HG03520 (cell line): ENCODE measurements around the gene TNS4.
"Not testable (repeated sequence)": the region's sequence is repeated elsewhere in the genome, so short reads cannot be mapped to it uniquely, and the experiment has no call there.

ENCODE experiments used
- ATAC-seq: cut with Tn5 transposase; IDR thresholded peaks from one replicate; pipeline ENCODE4 v1.9.1; 2021; ENCODE audit warnings: mild to moderate bottlenecking, moderate library complexity; ENCODE audit not compliant: unreplicated experiment

Gene TNS4, protein sequence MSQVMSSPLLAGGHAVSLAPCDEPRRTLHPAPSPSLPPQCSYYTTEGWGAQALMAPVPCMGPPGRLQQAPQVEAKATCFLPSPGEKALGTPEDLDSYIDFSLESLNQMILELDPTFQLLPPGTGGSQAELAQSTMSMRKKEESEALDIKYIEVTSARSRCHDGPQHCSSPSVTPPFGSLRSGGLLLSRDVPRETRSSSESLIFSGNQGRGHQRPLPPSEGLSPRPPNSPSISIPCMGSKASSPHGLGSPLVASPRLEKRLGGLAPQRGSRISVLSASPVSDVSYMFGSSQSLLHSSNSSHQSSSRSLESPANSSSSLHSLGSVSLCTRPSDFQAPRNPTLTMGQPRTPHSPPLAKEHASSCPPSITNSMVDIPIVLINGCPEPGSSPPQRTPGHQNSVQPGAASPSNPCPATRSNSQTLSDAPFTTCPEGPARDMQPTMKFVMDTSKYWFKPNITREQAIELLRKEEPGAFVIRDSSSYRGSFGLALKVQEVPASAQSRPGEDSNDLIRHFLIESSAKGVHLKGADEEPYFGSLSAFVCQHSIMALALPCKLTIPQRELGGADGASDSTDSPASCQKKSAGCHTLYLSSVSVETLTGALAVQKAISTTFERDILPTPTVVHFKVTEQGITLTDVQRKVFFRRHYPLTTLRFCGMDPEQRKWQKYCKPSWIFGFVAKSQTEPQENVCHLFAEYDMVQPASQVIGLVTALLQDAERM

DNA sequence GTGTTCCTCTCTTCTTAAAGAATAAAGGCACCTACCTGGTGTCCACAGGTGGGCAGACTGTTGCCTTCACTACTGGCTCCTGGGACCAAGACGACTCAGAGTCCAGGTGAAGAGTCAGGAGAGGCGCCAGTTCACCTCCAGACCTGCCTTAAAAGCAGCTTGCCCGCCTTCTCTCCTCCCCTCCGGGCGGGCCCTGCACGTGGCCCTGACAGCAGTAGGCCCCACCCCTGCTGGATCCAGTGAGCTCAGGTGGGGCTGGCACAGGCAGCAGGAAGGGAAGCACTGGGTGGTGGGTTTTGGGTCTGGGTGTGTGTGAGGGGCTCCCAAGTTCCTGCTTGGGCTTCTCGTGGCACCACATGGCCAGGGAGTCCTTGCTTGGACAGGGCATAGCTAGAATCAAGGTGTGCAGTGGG lies at the start of gene TNS4:
Gene TNS4, minus strand, starts transcription at position 125 of the 413 bp plus-strand sequence. CDS start 5,198 bp downstream, outside the sequence.
- ATAC-seq = no peak

DNA sequence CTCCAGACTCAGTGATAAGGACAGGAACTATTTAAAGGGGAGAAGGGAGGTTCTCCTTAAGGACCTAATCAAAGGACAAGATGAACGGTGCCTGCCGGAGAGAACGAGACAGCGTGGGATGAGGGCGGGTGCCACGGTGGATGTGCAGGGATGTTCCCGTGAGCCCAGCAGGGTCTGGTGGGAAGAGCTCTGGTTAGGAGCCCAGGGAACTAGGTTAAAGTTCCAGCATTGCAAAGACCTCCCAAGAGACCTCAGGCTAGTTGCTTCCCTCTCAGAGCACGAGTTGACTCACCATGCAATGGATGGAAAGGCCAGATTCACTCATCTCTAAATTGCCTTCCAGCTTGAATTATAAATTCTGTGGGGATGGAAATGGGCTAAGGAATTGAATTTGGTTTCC lies 49.2 kb upstream of the TNS4 start:
- no peak for ATAC-seq

GRCh38 chr17:40548982-40549685 lies 47.7 kb upstream of the TNS4 start:
- no peak for ATAC-seq

- ATAC-seq = no peak
Observed at GRCh38 chr17:40548491-40548981, 47.1 kb upstream of the TNS4 start.

DNA sequence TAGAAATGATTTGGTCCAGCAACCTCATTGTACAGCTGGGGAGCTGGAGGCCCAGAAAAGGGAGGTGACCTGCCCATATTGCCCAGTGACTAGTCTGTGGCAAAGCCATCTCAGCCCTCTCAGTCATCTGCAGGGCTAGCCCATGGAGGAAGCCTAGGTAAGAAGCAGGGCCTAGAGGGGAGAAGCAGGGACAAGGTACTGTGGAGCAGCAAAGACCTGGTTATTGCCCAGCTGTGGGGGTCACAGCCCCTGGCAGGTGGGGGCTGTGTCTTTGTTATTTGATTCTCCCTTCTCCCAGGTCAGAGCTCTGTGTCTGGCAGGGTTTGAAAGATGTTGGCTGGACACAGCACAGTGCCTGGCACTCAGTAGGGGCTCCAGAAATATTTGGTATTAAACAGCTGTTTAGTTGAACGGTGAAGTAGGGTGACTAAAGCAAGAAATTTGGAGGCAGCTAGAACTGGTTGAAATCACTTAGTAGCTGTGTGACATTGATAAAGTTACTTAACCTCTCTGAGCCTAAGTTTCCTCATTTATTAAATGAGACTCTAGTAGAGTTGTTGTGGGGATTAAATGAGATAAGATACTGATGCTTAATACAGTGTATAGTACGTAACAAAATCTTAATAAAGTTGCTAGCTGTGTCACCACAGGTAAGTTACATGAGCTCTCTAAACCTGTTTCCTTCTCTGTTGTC lies 46.5 kb upstream of the TNS4 start:
- no peak for ATAC-seq

DNA sequence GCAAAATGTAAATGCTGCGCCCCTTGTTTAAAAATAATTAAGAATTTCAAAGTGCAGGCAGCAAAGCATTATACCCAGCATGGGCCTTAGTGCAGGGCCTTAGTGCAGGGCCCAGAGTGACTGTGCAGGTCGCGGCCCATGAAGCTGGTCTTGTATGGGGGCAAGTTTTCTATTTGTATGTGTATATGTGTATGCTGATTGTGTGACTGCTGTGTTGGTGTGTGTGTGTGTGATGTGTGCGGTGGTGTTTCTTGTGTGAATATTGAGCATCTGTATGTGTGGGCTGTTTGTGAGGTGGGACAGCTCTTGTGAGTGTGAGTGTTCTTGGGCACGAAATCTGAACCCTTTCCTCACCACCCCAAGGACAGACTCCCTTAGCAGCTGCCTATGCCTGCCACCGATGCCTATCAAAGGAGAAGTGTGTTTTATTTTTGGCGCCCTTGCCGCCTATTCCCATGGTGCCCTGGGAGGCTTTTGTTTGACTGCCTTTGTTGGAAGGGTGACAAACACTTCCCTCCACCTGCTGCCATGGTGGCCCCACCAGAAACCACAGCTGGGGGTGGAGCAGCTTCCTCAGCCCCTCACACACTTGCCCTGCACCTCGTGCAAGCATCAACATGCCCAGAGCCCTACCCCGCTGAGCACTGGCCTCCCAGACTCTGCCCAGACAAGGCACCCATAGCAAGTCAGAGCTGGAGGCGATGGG lies 45.8 kb upstream of the TNS4 start:
- ATAC-seq = no peak

- ATAC-seq = not testable (repeated sequence)
Observed at GRCh38 chr17:40546497-40546896, 45.1 kb upstream of the TNS4 start.

GRCh38 chr17:40545660-40546059 lies 44.2 kb upstream of the TNS4 start:
- no peak for ATAC-seq

DNA sequence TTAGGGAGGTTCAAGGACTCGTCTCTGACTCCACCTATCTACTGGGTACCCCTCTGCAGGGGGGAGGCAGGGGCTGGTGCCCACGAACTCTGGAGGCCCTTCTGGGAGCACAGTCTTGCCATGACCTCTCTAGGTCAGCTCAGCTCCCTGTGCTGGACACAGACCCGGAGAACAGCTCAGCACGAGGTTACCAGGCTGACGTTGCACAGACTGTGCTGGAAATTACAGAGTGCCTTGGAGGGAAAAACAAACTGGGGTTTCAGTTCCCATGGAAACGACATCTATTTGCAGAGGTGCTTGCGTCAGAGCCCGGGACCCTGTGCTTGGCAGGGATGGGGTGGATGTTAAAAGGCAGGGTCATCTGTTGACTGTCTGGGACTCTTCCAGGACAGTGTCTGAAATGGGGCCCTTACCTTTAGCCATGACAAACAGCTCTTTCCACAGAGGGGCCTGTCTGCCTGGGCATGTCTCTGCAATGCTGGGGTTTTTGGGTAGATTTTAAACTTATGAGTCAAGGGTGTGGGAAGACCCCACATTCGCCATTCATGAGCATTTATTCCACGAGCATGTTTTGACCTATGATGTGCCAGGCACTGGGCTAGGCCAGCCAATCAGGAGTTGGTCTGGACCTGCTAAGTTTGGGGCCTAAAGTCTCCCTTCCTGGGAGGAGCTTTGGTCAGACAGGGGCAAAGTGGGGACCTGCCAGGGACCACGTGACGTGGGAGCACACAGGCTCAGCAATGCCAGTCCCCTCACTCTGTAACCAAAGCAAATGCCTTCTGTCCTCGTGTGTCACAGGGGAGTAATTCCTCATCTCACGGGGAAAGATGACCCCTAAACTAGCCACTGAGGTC lies 41.4 kb upstream of the TNS4 start:
- no peak for ATAC-seq

DNA sequence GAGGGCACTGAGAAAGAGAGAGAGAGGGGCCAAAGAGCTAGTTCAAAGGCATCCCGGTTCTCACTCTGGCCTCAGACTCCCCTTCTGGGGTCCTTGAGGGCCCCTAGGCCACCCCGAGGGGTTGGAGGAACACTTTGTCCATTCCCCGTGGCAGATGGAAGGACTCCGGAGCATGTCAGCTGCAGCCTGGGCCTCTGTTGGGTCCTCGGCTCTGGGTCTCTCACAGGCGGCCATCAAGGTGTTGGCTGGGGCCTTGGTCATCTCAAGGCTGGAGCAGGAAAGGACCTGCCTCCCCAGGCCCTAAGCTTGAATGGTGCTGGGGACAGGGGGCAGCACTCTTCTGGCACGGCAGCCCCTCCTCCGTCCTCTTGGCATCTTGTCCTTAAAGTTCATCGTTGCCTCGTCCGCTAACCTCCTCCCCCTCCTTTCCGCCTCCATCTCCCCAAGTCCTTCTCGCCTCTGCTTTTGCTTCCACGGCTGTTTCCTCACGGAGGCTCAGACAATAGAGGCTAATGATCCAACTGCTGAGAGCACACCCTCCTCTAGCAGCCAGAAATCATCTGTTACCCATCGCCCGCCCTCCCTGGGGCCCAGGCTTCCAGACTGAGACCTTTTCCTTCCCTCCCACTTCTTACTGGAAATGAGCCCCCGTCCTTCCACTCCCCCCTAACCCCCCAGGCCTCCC lies 40.6 kb upstream of the TNS4 start:
- no peak for ATAC-seq

DNA sequence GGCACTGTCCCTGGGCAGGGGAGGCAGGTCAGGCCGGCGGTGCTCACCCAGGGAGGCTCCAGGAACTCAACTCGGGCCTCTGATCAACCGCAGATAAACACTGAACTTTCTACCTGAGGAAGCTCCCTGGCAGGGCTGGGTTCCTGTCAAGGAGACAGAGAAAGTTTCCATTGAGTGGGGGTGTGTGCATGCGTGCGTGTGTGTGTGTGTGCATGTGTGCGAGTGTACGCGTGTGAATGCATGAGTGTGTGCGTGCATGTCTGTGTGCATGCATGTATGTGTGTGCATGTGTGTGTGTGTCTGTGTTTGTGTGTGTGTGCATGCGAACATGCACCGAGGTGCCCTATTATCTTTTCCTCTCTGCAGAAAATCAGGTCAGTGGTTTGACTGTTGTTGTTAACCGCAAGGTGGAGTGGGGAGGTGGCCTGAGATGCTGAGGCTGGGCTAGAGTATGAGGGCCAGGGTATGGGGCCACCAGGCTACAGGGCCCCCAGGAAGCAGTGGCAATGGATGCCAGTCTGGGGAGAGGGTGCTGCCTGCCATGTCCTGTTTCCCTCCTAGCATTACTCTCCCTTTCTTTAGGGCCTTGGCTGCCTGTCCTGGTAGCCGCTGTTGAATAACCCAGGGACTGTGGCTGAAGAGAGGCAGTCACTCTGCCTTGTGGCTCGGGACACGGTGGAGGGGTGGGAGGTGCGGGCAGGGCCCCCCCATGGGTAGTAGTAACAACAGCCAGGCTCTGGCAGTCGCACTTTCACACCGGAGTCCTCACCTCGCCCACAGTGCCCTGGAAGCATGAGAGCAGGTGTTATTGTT lies 39.8 kb upstream of the TNS4 start:
- ATAC-seq = no peak

DNA sequence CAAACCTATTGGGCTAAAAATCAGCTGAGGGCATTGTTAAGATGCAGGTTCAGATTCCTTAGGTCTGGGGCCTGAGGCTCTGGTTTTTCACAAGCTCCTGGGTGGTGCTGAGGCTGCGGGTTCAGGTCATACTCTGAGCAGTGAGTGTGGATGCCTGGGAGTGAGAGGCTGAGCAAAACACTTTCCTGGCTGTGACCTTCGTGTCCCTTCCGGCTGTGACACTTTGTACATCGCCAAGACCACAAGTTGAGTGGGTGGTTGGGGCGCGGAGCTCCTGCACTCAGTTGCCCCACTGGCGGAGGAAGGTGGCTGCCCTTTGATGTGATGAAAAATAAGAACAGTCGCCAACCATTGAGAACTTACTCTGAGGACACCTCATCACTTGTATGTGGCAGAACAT lies 39.0 kb upstream of the TNS4 start:
- no peak for ATAC-seq

DNA sequence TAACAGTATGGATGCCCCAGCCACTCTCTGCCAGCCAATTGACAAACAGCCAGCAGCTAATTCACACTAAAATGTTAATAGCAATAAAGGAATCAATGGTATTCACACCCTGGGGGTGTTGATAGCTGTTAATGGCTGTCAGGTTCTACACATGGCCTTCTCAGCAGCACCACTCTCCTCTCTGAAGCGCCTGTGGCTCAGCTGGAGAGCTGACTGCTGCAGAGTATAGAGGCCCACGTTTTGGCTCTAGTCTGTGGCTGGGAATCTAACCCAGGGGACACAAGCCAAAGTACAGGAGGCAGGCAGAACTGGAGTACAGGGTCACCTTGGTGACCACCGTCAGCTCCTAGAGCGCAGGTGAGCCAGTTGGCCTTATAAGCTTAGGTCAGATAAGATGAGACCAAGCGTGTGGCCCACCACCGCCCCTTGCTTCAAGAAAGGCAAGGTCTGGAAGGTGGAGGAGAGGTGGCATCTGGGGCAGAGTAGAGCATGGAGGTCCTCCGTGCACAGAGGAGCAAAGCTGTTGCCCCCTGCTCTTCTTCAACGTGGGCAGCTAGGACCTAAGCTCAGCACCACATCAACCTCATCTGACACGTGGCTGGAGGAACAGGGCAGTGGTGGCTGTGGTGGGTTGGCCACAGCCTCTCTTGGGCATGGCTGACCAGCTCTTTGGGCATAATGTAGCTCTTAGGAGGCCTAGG lies 38.4 kb upstream of the TNS4 start:
- ATAC-seq = no peak

DNA sequence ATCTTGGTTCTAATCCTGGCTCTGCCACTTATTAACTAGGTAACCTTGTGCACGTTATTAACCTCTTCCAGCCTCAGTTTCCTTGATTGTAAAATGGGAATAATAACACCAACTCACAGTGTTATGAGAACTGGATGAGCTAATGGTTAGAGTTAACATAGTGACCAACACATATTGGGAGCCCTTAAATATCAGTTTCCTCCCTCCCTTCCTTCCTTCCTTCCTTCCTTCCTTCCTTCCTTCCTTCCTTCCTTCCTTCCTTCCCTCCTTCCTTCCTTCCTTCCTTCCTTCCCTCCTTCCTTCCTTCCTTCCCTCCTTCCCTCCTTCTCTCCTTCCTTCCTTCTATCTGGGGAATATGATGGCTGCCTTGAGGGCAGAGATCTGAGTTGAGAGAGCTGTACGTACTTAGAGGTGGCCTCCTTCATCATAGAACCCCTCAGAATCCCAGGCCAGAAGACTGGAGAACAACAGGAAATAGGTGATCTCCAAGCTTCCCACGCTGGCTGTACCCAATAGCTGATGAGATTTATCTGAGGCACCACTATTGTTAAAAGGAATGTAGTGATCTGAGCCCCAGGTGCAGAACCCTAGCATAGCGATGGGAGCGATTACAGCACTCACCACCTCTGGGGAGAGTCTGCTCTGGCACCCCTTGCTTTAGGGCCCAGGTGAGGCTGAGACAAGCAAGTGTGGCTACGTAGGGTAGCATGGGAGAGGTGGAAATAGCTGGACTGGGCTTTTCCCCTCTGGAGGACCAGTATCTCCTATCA lies 37.7 kb upstream of the TNS4 start:
- ATAC-seq = no peak

GRCh38 chr17:40538019-40538935 lies 36.9 kb upstream of the TNS4 start:
- no peak for ATAC-seq
